RKO (cell line): ENCODE results near the gene CACNA1C.

ENCODE experiments used
- DNase-seq: peaks from one replicate; pipeline ENCODE4 v3.0.0-alpha.2; 2016; ENCODE audit warnings: low spot score

The CACNA1C gene

GRCh38 chr12:2052826-2053678, at the start of gene CACNA1C:
Gene CACNA1C, plus strand, starts transcription at chr12:2052987. Its CDS starts 576 bp downstream, at chr12:2053563.
- DNase-seq = no peak

DNA sequence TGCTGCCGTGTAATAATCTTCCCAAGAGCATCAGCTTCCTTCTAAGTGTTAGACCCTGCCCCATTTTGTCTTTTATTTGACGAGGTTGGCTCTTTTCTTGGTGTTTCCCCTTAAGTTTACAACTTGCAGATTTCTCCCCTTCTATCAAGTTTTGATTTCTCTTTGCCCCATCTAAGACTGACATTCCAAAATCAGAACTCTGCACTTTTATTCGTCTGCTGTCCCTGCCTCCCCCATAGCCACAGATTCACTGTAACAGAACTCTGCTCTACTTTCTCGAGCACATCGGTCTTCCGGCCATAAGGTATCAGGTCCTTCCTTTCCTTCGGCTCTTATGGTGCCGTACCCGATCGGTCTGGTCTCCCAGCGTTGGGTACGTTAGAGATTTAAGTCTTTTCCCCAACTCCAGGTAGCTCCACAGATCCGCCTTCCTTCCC, 49.1 kb upstream of the CACNA1C start:
- peak; percentile 45 for DNase-seq

GRCh38 chr12:2004113-2004929, 48.5 kb upstream of the CACNA1C start, which contains the start of gene DCP1B:
Gene DCP1B, minus strand, starts transcription at chr12:2004457. Its CDS starts 26 bp downstream, at chr12:2004431.
- peak; percentile 94 for DNase-seq

GRCh38 chr12:2008677-2009076, 44.1 kb upstream of the CACNA1C start:
- DNase-seq = no peak

- no peak for DNase-seq
These were observed 43.2 kb upstream of the CACNA1C start for GRCh38 chr12:2009623-2010022.

- no peak for DNase-seq
These were observed 40.9 kb upstream of the CACNA1C start for GRCh38 chr12:2011643-2012607.

DNA sequence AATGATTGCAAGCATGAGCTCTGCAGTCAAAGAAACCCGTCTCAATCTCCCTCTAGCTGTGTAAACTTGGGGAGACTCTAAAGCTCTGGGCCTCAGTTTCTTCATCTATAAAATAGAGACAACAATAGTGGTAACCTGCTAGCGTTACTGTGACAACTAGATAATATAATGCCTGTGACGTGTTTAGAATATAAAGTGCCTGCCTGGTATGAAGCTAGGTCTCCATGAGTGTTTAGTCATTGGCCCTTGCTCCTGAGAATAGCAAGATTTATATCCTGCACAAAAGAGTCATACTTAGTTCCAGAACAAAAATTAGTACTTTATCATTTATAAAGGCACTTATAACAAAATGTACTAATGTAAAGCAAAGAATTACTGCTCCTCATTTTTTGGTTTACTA, 39.7 kb upstream of the CACNA1C start:
- no peak for DNase-seq

- DNase-seq = no peak
These were observed 39.1 kb upstream of the CACNA1C start for GRCh38 chr12:2013527-2014223.

GRCh38 chr12:2014231-2014630, 38.6 kb upstream of the CACNA1C start:
- DNase-seq = no peak

DNA sequence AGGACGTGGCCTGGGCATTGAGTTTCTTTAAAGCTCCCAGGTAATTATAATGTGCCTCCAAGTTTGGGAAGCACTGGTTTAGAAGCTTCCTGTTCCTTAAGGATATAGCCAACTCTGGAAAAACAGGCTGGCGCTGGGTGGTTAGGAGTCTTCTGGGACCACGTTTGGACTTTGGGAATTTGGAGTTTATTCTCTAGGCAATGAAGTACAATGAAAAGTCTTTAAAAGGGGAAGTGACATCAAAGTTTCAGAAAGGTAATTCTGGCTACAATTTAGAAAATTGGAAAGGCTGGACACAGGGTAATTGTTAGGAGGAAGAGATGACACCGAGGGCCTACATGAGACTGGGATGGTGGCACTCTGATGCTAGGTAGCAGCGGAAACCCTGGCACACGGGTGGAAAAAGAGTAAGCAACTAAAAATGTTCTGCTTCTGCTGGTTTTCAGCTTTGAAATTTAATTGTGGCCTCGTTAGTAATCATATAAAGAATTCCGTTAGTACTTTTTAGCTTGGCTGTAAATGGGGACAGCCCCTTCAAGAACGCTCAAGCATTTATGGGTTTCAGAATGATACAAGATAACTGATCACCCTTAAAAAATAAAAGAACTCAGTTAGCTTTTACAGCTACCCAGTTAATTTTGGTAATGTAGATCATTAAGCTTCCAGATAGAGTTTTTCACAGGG, 35.8 kb upstream of the CACNA1C start:
- no peak for DNase-seq

DNA sequence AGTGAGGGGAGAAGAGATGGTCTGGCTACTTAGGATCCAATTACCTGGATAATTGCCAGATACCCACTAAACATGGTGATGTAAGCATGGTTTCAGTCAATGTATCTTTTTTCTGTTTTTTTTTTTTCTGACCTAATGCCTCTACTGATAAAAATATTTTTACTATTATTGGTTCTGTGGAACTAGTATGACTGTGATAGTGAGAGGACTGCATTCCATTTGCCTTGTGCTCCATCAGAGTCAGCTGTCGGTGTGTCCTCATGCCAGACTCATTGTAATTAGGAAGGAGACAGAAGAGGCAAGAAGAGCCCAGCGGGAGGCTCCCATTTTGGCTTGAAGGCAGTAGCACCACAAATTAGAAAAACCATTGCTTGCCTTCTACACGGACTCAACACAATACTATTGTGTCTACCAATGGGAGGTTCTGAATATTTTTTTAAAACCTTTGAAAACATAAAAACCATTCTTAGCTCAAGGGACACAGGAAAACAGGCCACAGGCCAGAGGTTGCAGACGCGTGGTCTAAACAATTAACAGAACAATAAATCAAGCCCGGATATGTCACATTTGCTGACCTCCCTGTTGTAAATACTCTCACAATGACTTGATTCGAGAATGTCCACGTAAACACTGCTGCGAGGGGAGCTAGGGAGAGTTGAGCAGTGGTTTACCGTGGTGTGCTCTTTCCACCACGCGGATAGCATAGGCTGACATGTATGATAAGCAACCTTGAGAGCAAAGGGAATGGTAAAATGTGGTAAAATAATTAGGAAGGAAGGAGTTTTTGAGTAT, 35.0 kb upstream of the CACNA1C start:
- DNase-seq = no peak

DNA sequence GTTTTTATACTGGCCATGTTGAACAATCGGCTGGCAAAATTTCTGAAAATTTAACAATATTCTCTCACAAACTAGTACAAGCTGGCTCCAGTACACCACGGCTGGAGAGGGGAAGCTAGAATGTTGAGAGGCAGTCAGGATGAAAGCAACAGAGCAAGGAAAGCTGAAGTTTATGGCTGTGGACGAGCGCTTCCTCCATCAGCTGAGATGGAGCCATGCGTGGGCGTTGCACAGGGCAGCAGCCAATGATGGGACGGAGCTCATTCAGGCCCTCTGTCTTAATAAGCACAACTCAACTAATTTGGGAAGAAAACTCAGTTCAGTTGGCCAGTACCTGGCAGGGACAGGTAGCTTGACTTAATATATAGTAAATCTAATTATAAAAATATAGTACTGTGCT, 34.4 kb upstream of the CACNA1C start:
- DNase-seq = no peak

- DNase-seq = no peak
These were observed 33.7 kb upstream of the CACNA1C start for GRCh38 chr12:2019126-2019525.

DNA sequence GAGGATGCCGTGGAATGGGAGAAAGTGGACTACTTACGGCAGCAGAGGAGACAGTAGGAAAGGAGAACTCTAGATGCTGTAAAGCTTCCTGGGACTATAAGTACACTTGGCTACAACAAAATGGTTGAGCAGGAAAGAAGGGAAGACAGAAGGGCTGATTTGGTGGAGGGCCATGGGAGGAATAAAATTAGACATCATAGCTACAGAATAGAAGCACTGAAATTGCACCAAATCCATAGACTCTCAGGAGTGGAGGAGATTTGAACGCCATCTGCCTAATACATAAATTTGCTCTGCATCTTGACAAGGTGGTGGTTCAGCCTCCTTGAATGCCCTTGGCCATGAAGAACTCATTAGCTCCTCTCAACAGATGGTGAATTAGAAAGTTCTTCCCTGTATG, 32.3 kb upstream of the CACNA1C start:
- DNase-seq = no peak

- DNase-seq = no peak
These were observed 29.4 kb upstream of the CACNA1C start for GRCh38 chr12:2023365-2023764.

GRCh38 chr12:2027351-2027750, 25.4 kb upstream of the CACNA1C start:
- DNase-seq = no peak

- no peak for DNase-seq
These were observed 22.9 kb upstream of the CACNA1C start for GRCh38 chr12:2029851-2030250.

- no peak for DNase-seq
These were observed 20.3 kb upstream of the CACNA1C start for GRCh38 chr12:2032506-2032905.

DNA sequence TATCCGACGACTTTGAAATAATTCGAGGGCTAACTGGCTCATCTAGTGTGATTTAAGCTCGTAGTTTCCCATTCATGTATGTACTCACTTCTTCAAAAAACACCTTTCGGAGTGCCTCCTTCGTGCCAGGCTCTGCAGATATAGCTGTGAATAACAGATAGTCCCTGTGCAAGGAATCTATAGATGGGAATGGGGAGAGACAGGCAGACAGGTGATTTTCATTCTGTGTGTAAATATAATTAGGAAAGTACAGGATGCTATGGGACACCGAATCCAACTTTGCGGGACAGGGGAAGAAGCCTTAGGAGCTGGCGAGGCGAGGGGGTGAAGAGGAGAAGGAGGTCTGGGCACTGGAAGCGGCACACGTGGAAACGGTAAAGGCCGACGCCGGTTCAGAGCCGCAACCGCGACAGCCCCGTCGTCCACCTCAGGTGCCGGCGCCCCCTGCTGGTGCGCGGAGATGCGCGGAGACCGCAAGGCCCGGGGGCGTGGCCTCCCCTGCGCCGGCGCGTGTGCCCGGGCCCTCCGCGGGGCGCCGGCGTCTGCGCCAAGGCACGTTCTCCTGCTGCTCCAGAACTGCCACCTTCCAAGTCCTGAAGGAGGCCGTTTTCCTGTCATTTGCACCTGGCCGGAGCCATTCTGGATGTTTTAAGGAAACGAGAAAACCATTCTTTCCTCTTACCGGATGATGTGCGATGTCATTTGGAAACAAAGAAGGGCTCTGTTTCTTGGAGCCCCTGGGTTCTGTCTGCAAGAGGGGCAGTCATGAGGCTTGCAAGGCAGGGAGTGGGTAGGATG, 18.0 kb upstream of the CACNA1C start:
- DNase-seq = peak; percentile 82
